H9 (cell line): ENCODE results near the gene RHOV. TPM values are rescaled to one million over a fixed set of nuclear protein-coding genes. Genes with fewer than 3 reads are reported as not detected.
A peak's percentile ranks its signal among the peaks of the same experiment; 100 is the strongest.

ENCODE experiments used
- DNase-seq: peaks from one replicate; pipeline ENCODE4 v3.0.0-alpha.2; 2017
- H2AFZ ChIP-seq: one replicate; pipeline ENCODE4 v1.6.1; 2013; ENCODE audit warnings: mild to moderate bottlenecking, low read length, control low read depth, moderate library complexity
- H2AK5ac ChIP-seq: 2 replicates; pipeline ENCODE4 v1.6.1; 2013; ENCODE audit warnings: low read length, control low read depth, mixed read lengths; ENCODE audit not compliant: insufficient read length
- H2BK120ac ChIP-seq: one replicate; pipeline ENCODE4 v1.6.1; 2013; ENCODE audit warnings: low read depth, mild to moderate bottlenecking, low read length, control low read depth, inconsistent platforms; ENCODE audit not compliant: poor library complexity, severe bottlenecking
- H2BK12ac ChIP-seq: 2 replicates; pipeline ENCODE4 v1.6.1; 2013; ENCODE audit warnings: low read length, control low read depth, mixed read lengths, low read depth; ENCODE audit not compliant: insufficient read length
- H2BK15ac ChIP-seq: 2 replicates; pipeline ENCODE4 v1.6.1; 2013; ENCODE audit warnings: low read depth, low read length, control low read depth
- H2BK20ac ChIP-seq: one replicate; pipeline ENCODE4 v1.6.1; 2013; ENCODE audit warnings: low read depth, mild to moderate bottlenecking, low read length, control low read depth, inconsistent platforms; ENCODE audit not compliant: poor library complexity, severe bottlenecking
- H2BK5ac ChIP-seq: 2 replicates; pipeline ENCODE4 v1.6.1; 2013; ENCODE audit warnings: low read length, control low read depth, mixed read lengths; ENCODE audit not compliant: insufficient read length
- H3K14ac ChIP-seq: 2 replicates; pipeline ENCODE4 v1.6.1; 2013; ENCODE audit warnings: low read length, control low read depth; ENCODE audit not compliant: insufficient read depth
- H3K18ac ChIP-seq: 2 replicates; pipeline ENCODE4 v1.6.1; 2013; ENCODE audit warnings: low read depth, mild to moderate bottlenecking, mixed read lengths, low read length, control low read depth; ENCODE audit not compliant: insufficient read length
- H3K23ac ChIP-seq: 2 replicates; pipeline ENCODE4 v1.6.1; 2013; ENCODE audit warnings: low read length, control low read depth, mixed read lengths, low read depth; ENCODE audit not compliant: insufficient read length
- H3K23me2 ChIP-seq: 2 replicates; pipeline ENCODE4 v1.6.1; 2013; ENCODE audit warnings: low read depth, mild to moderate bottlenecking, mixed read lengths, low read length, control low read depth; ENCODE audit not compliant: insufficient read length, poor library complexity, severe bottlenecking
- H3K27ac ChIP-seq: 2 replicates; pipeline ENCODE4 v1.5.1; 2013; ENCODE audit warnings: low read length, control low read depth, mixed read lengths, low read depth; ENCODE audit not compliant: insufficient read length
- H3K27me3 ChIP-seq: 2 replicates; pipeline ENCODE4 v1.6.1; 2013; ENCODE audit warnings: low read length, control low read depth, inconsistent platforms; ENCODE audit not compliant: insufficient read depth
- H3K4ac ChIP-seq: 2 replicates; pipeline ENCODE4 v1.6.1; 2013; ENCODE audit warnings: low read depth, mild to moderate bottlenecking, control low read depth, inconsistent platforms, low read length, moderate library complexity
- H3K4me1 ChIP-seq: 2 replicates; pipeline ENCODE4 v1.6.1; 2013; ENCODE audit warnings: low read length, control low read depth, inconsistent platforms; ENCODE audit not compliant: insufficient read depth
- H3K4me2 ChIP-seq: 2 replicates; pipeline ENCODE4 v1.6.1; 2013; ENCODE audit warnings: low read length, control low read depth, mixed read lengths; ENCODE audit not compliant: insufficient read length, insufficient read depth
- H3K56ac ChIP-seq: 2 replicates; pipeline ENCODE4 v1.6.1; 2013; ENCODE audit warnings: low read depth, mild to moderate bottlenecking, mixed read lengths, low read length, control low read depth; ENCODE audit not compliant: insufficient read length
- H3K79me1 ChIP-seq: 2 replicates; pipeline ENCODE4 v1.6.1; 2013; ENCODE audit warnings: low read depth, mild to moderate bottlenecking, moderate library complexity, low read length, control low read depth, inconsistent platforms; ENCODE audit not compliant: insufficient read depth, poor library complexity, severe bottlenecking
- H3K79me2 ChIP-seq: 2 replicates; pipeline ENCODE4 v1.6.1; 2013; ENCODE audit warnings: low read length, control low read depth, inconsistent platforms; ENCODE audit not compliant: insufficient read depth
- H3K9ac ChIP-seq: 2 replicates; pipeline ENCODE4 v1.6.1; 2013; ENCODE audit warnings: low read length, control low read depth, mixed read lengths; ENCODE audit not compliant: insufficient read length; ENCODE audit errors: extremely low read depth
- H3K9me3 ChIP-seq: one replicate; pipeline ENCODE4 v1.6.1; 2013; ENCODE audit warnings: low read depth, low read length, inconsistent platforms; ENCODE audit not compliant: control insufficient read depth
- H3T11ph ChIP-seq: one replicate; pipeline ENCODE4 v1.6.1; 2013; ENCODE audit warnings: mild to moderate bottlenecking, low read length, control low read depth, inconsistent platforms
- H4K20me1 ChIP-seq: one replicate; pipeline ENCODE4 v1.6.1; 2013; ENCODE audit not compliant: control insufficient read depth, insufficient read length, insufficient read depth
- H4K5ac ChIP-seq: 2 replicates; pipeline ENCODE4 v1.6.1; 2013; ENCODE audit warnings: low read depth, mild to moderate bottlenecking, mixed read lengths, low read length, control low read depth; ENCODE audit not compliant: insufficient read length
- H4K8ac ChIP-seq: replicated peaks from 2 replicates; pipeline ENCODE4 v1.6.1; 2013; ENCODE audit warnings: low read length, control low read depth, mixed read lengths, low read depth; ENCODE audit not compliant: insufficient read length
- H4K91ac ChIP-seq: 2 replicates; pipeline ENCODE4 v1.6.1; 2013; ENCODE audit warnings: low read depth, mild to moderate bottlenecking, moderate library complexity, mixed read lengths, low read length, control low read depth; ENCODE audit not compliant: insufficient read length
- H3K27ac Mint-ChIP-seq, 3 experiments: 2 replicates in 2 of 3; 3 replicates in 1 of 3; pipeline ENCODE4 v1.8.0; 2020 to 2021; ENCODE audit warnings: mixed read lengths in 3 of 3, mild to moderate bottlenecking in 1 of 3, moderate library complexity in 1 of 3
- H3K27me3 Mint-ChIP-seq: 2 replicates; pipeline ENCODE4 v1.8.0; 2021; ENCODE audit warnings: low read depth, mild to moderate bottlenecking, moderate library complexity, mixed read lengths
- H3K36me3 Mint-ChIP-seq, 3 experiments: 2 replicates in 2 of 3; 3 replicates in 1 of 3; pipeline ENCODE4 v1.8.0; 2020 to 2021; ENCODE audit warnings: low read depth in 3 of 3, mixed read lengths in 3 of 3; ENCODE audit not compliant: insufficient read depth in 1 of 3
- H3K4me1 Mint-ChIP-seq, 2 experiments: 2 replicates each; pipeline ENCODE4 v1.8.0; 2020; ENCODE audit warnings: mixed read lengths in 2 of 2
- H3K4me3 Mint-ChIP-seq, 2 experiments: 2 replicates in 1 of 2; 3 replicates in 1 of 2; pipeline ENCODE4 v1.8.0; 2020 to 2021; ENCODE audit warnings: mild to moderate bottlenecking in 2 of 2, mixed read lengths in 2 of 2, moderate library complexity in 1 of 2
- H3K9me3 Mint-ChIP-seq, 2 experiments: 2 replicates in 1 of 2; 3 replicates in 1 of 2; pipeline ENCODE4 v1.8.0; 2020; ENCODE audit warnings: mild to moderate bottlenecking in 2 of 2, mixed read lengths in 2 of 2, moderate library complexity in 1 of 2
- CTCF ChIP-seq: fragments of 200-600 bp; sonication (generic); conservative IDR thresholded peaks from 3 replicates; pipeline ENCODE4 v1.8.0; 2021; ENCODE audit warnings: antibody characterized with exemption, mild to moderate bottlenecking
- WGBS: extraction: QIAGEN DNeasy Blood & Tissue Kit; methylation state at CpG from one replicate; pipeline ENCODE4 v1.1.7; 2013; ENCODE audit warnings: missing lambda C conversion rate, low lambda C conversion rate, mixed read lengths; ENCODE audit not compliant: insufficient read length; ENCODE audit errors: extremely low coverage; 5-methylcytosine and 5-hydroxymethylcytosine counted together
- total RNA-seq: library from RNA; stranded (reverse); gene quantifications from 2 replicates; pipeline ENCODE4 v1.2.1, GENCODE V29; 2021

Gene RHOV
- total RNA-seq, 1 experiment from 2014 or later = 3.9 TPM

- Mint-ChIP-seq H3K27me3 (peaks cover 2% of the 10 kb centered on the region), H3K36me3 (no peaks in the 10 kb centered on the region), H3K27ac (peak overlapping the region; percentile 1 to 95 (median 63); a peak in 2 of 7 replicates), H3K9me3 (peaks cover 5 to 7% of the 10 kb centered on the region in 2 experiments; a peak in 4 of 5 replicates), H3K4me3 (no peak overlapping the region), H3K4me1 (peaks cover 10 to 14% of the 10 kb centered on the region in 2 experiments)
- H4K8ac ChIP-seq = no peak overlapping the region
- no peak overlapping the region for H4K91ac ChIP-seq
- no peak overlapping the region for H2AK5ac ChIP-seq
- no peaks in the 10 kb centered on the region for H3K79me1 ChIP-seq
- H3K4me2 ChIP-seq = no peak overlapping the region
- no peak overlapping the region for H2AFZ ChIP-seq
- H3K4me1 ChIP-seq = no peaks in the 10 kb centered on the region; the same call in 1 of the 2 replicates
- H4K20me1 ChIP-seq = no peaks in the 10 kb centered on the region
- H2BK12ac ChIP-seq = no peak overlapping the region
- no peak overlapping the region for H3K23ac ChIP-seq
- no peak overlapping the region for H3K56ac ChIP-seq
- no peak overlapping the region for H3T11ph ChIP-seq
- no peak overlapping the region for H2BK120ac ChIP-seq
- no peak overlapping the region for H2BK5ac ChIP-seq
- H3K18ac ChIP-seq = no peak overlapping the region
- H3K27ac ChIP-seq = no peak overlapping the region
- no CpG with 5 or more reads among the region's 1 CpG for WGBS
- H3K27me3 ChIP-seq = no peaks in the 10 kb centered on the region
- no peak for TF ChIP-seq CTCF
- H4K5ac ChIP-seq = no peak overlapping the region
- no peaks in the 10 kb centered on the region for H3K79me2 ChIP-seq
- H2BK15ac ChIP-seq = no peak overlapping the region
- H3K9me3 ChIP-seq = no peaks in the 10 kb centered on the region
- H2BK20ac ChIP-seq = no peak overlapping the region
- no peak for DNase-seq
- no peak overlapping the region for H3K9ac ChIP-seq
- no peak overlapping the region for H3K14ac ChIP-seq
- H3K23me2 ChIP-seq = peaks cover 3% of the 10 kb centered on the region
- H3K4ac ChIP-seq = no peak overlapping the region
These were observed 4.8 kb upstream of the RHOV start for GRCh38 chr15:40878785-40879184.
